ENCODE data around the gene OLIG1. TPM values are rescaled to one million over a fixed set of nuclear protein-coding genes. Genes with fewer than 3 reads are reported as not detected.

The OLIG1 gene
- total RNA-seq, 1 donor from 2014 or later, result 14.2 TPM

GRCh38 chr21:33070744-33070997 lies 730 bp downstream of the OLIG1 start:
- TF ChIP-seq CTCF (IDR thresholded peaks at IDR 0.05; ENCODE audit: partially characterized antibody, unreplicated experiment), result no peak
- H3K36me3 Mint-ChIP-seq (ENCODE audit: unreplicated experiment), result peaks cover 5% of the 10 kb centered on the region
- peaks cover 9% of the 10 kb centered on the region for H3K9me3 Mint-ChIP-seq (ENCODE audit: unreplicated experiment)
- no peak overlapping the region for H3K4me3 Mint-ChIP-seq (ENCODE audit: unreplicated experiment)
- peaks cover 23% of the 10 kb centered on the region for H3K4me1 Mint-ChIP-seq (ENCODE audit: low read depth, unreplicated experiment)
- DNase-seq, result no peak
- H3K27ac Mint-ChIP-seq (ENCODE audit: unreplicated experiment), result no peak overlapping the region
- H3K27me3 Mint-ChIP-seq (ENCODE audit: unreplicated experiment), result peaks cover 18% of the 10 kb centered on the region

GRCh38 chr21:33070998-33071769 lies 1.2 kb downstream of the OLIG1 start:
- peaks cover 24% of the 10 kb centered on the region for H3K4me1 Mint-ChIP-seq (ENCODE audit: low read depth, unreplicated experiment)
- H3K4me3 Mint-ChIP-seq (ENCODE audit: unreplicated experiment), result peak overlapping the region; percentile 90
- peak overlapping the region; percentile 57 for H3K27ac Mint-ChIP-seq (ENCODE audit: unreplicated experiment)
- peaks cover 9% of the 10 kb centered on the region for H3K9me3 Mint-ChIP-seq (ENCODE audit: unreplicated experiment)
- TF ChIP-seq CTCF (IDR thresholded peaks at IDR 0.05; ENCODE audit: partially characterized antibody, unreplicated experiment), result no peak
- peaks cover 18% of the 10 kb centered on the region for H3K27me3 Mint-ChIP-seq (ENCODE audit: unreplicated experiment)
- DNase-seq, result peak; percentile 56
- peaks cover 5% of the 10 kb centered on the region for H3K36me3 Mint-ChIP-seq (ENCODE audit: unreplicated experiment)

DNA sequence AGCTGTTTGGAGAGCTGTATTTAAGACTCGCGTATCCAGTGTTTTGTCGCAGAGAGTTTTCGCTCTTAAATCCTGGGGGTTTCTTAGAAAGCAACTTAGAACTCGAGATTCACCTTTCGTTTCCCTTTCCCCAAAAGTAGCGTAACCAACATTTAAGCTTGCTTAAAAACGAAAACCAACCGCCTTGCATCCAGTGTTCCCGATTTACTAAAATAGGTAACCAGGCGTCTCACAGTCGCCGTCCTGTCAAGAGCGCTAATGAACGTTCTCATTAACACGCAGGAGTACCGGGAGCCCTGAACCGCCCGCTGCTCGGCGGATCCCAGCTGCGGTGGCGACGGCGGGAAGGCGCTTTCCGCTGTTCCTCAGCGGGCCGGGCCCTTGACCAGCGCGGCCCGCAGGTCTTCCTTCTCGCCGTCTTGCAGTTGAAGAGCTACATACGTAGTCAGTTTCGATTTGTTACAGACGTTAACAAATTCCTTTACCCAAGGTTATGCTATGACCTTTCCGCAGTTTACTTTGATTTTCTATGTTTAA lies 1.9 kb downstream of the OLIG1 start:
- H3K27me3 Mint-ChIP-seq (ENCODE audit: unreplicated experiment), result peaks cover 18% of the 10 kb centered on the region
- H3K4me1 Mint-ChIP-seq (ENCODE audit: low read depth, unreplicated experiment), result peaks cover 18% of the 10 kb centered on the region
- DNase-seq, result peak; percentile 56
- peaks cover 9% of the 10 kb centered on the region for H3K9me3 Mint-ChIP-seq (ENCODE audit: unreplicated experiment)
- H3K27ac Mint-ChIP-seq (ENCODE audit: unreplicated experiment), result peak overlapping the region; percentile 57
- TF ChIP-seq CTCF (IDR thresholded peaks at IDR 0.05; ENCODE audit: partially characterized antibody, unreplicated experiment), result no peak
- H3K36me3 Mint-ChIP-seq (ENCODE audit: unreplicated experiment), result peaks cover 5% of the 10 kb centered on the region
- H3K4me3 Mint-ChIP-seq (ENCODE audit: unreplicated experiment), result peak overlapping the region; percentile 90

DNA sequence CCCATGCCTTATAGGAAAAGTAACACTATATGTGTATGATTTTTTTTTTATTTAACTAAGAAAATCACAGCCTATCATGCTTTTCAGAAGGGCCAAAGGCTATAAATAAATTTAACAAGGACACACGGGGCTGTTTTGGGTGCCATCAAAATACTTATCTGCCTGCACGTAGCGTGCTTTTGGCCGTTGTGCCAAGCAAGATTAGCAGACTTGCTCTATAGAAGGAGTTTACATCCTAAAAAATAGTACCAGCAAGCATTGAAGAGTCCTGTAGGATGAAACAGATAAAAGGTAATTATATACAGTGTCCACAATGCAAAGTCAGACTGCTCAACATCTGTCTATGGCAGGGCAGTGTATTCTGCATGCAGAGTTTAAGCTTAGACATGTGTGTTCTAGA lies 3.7 kb downstream of the OLIG1 start:
- Mint-ChIP-seq H3K4me3 (ENCODE audit: unreplicated experiment) (no peak overlapping the region), H3K27me3 (ENCODE audit: unreplicated experiment) (peaks cover 23% of the 10 kb centered on the region), H3K36me3 (ENCODE audit: unreplicated experiment) (peaks cover 5% of the 10 kb centered on the region), H3K9me3 (ENCODE audit: unreplicated experiment) (peaks cover 11% of the 10 kb centered on the region), H3K4me1 (ENCODE audit: low read depth, unreplicated experiment) (peaks cover 16% of the 10 kb centered on the region), H3K27ac (ENCODE audit: unreplicated experiment) (no peak overlapping the region)
- DNase-seq, result no peak
- no peak for TF ChIP-seq CTCF (IDR thresholded peaks at IDR 0.05; ENCODE audit: partially characterized antibody, unreplicated experiment)

- DNase-seq, result no peak
- Mint-ChIP-seq H3K9me3 (ENCODE audit: unreplicated experiment) (peaks cover 9% of the 10 kb centered on the region), H3K4me1 (ENCODE audit: low read depth, unreplicated experiment) (peaks cover 16% of the 10 kb centered on the region), H3K27ac (ENCODE audit: unreplicated experiment) (no peak overlapping the region), H3K27me3 (ENCODE audit: unreplicated experiment) (peaks cover 17% of the 10 kb centered on the region), H3K4me3 (ENCODE audit: unreplicated experiment) (no peak overlapping the region), H3K36me3 (ENCODE audit: unreplicated experiment) (no peaks in the 10 kb centered on the region)
- no peak for TF ChIP-seq CTCF (IDR thresholded peaks at IDR 0.05; ENCODE audit: partially characterized antibody, unreplicated experiment)
Measured at GRCh38 chr21:33075128-33075527, 5.2 kb downstream of the OLIG1 start.

Data from glutamatergic neuron (in vitro differentiated cells).